HK-2 (cell line): ENCODE measurements around the gene TMEM167A.

Experiments used
- DNase-seq: peaks from one replicate; pipeline ENCODE4 v3.0.0-alpha.2; 2018; ENCODE audit not compliant: unreplicated experiment

The TMEM167A gene, protein sequence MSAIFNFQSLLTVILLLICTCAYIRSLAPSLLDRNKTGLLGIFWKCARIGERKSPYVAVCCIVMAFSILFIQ

DNA sequence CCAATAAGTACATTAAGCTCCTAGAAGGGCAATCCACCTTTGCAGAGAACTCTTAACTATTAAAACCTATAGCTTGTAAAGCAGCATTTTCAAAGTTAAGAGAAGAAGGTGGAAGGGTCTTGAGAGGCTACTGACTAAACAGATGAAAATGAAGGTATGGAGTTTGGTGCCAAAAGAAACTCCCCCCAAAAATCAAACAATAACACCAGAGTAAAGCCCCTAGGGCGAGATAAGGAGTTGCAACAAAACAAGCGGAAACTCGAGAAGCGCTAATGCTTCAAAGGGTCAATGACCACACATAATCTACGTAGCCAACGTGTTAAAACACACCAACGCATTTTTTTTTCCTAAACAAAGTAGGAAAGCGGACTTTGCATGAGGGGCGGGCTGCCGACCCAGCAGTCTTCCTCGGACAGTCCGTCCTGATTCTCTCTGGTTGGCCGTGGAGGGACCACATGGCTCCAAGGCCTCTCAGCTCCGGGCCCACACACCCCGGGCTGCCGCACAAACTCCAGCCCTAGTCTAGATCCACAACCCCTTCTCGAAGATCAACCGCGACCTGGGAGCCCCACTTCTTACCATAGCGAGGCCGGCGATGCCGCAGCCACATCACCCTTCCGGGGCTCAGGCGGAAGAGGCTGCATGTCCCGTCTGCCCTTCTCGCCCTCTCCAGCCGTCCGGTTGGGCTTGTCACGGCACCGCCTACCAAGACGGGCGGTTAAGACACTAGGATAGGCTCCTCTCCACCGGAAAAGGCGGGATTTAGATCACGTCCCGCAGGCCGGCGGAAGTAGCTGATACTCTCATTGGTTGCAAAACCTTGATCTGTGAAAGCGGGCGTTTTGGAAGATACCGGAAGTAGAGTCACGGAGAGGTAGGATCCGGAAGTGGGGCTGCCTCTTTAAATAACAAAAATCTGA, at the start of gene TMEM167A, which contains the start of gene XRCC4:
TMEM167A (minus strand) TSS at position 653 of the 920 bp plus-strand sequence; CDS start at position 582, 71 bp downstream.
XRCC4 (plus strand) TSS at position 806 of the 920 bp plus-strand sequence. CDS start 27,373 bp downstream, outside the sequence.
- DNase-seq, result peak; percentile 89

DNA sequence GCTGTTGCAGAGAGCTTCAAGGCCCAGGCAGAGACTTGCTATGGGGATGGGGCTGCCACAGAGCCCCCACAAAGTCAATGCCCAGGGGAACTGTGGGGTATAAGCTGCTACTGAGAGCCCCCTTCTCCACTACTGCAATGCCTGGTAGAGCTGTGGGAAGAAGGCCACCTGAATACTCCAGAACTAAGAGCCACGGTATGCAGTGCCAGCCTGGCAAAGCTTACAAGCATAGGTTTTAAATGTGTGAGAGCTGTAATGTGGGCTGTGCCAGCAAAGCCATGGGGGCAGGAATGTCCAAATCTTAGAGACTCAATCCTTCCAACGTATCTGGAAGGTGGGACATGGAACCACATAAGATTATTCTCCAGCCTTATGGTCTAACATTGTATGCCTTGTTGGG, 49.3 kb upstream of the TMEM167A start:
- DNase-seq, result no peak

DNA sequence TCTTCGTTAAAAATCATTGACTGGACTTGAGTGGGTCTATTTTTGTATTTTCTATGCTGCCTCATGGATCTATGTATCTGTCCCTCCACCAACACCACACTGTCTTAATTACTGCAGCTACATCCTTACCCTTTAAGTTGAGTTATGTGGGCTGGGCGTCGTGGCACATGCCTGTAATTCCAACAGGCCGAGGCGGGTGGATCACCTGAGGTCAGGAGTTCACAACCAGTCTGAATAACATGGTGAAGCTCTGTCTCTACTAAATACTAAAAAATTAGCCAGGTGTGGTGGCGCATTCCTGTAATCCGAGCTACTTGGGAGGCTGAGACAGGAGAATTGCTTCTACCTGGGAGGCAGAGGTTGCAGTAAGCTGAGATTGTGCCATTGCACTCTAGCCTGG, 48.4 kb upstream of the TMEM167A start:
- DNase-seq, result no peak

DNA sequence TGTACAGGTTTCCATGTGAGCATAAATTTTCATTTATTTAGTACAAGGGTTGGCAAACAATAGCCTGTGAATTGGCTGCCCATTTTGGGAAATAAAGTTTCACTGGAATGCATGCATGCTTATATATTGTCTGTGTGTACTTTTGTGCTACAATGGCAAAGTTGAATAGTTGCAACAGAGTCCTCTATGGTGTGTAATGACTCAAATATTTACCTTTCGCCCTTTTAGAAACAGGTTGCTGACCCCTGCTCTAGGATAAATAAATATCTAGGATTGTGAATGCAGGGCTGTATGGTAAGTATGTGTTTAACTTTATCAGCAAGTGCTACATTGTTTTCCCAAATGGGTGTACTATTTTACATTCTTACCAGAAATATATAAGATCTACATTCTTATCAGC, 47.4 kb upstream of the TMEM167A start:
- no peak for DNase-seq

DNA sequence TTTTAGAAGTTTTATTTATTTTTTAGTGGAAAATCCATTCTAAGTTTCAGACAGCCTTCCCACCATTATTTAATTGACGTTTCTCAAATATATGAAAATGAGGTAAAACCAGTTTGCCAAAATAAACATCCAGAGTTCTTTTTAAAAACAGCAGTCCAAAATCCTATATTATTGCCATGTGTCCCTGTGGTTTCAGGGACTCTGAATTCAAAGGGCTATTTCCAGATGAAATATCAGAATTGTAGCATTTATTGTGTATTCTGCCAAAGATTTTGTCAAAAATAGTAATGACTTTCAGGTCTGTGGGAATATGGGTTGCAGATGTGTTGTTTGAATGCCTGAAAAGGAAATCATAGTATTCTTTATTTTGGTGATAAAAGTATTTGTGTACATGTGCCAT, 41.8 kb upstream of the TMEM167A start:
- no peak for DNase-seq

DNA sequence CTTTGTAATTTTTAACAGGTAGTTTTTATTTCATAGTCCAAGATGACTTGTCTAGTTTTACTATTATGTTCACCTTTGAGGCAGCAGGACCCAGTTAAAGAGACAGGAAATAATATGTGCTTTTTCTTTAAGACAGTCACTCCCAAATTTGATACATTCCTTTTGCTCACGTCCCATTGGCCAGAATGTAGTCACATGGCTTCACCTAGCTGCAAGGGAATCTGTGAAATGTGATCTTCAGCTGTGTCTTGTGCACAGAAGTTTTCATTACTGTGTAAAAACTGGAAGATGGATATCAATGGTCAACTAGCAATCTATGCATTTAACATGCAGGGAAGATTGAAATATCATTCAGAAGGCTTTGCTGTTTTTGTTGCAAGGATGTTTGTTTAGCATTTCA, 41.3 kb upstream of the TMEM167A start:
- no peak for DNase-seq

DNA sequence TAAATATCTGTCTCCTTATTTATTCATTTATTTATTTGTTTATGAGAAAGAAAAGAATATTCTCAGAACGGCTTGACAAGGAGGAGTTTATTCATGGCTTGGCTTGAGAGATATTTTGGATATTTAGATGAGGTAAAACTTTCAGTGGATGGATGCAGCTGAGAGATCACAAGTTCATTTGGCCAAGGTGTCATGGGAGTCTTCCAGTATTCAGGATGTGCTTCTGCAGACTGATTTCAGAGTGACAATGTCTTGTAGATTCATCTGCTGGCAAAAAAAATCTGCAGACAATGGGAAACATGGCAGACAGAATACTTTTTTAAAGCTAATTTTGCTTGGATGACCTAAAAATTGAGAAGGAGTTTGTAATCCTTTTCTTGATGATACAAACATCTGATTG, 38.6 kb upstream of the TMEM167A start:
- DNase-seq, result no peak

DNA sequence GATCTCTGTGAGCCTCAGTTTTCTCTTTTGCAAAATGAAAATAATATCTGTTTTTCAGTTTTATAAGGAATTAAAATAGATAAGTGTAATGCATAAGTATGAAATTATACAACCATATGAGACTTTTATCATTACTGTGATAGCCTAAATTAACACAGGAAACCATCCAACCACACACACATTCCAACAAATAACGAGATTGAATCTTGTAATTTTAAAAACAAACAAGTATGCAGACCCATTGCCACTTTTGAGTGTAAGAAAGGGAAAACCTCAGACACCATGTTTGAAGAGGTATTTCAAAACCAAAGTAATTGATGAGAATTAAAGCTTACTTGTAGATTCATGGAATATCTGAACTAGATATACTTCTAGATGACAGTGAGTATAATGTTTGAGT, 32.2 kb upstream of the TMEM167A start:
- no peak for DNase-seq

DNA sequence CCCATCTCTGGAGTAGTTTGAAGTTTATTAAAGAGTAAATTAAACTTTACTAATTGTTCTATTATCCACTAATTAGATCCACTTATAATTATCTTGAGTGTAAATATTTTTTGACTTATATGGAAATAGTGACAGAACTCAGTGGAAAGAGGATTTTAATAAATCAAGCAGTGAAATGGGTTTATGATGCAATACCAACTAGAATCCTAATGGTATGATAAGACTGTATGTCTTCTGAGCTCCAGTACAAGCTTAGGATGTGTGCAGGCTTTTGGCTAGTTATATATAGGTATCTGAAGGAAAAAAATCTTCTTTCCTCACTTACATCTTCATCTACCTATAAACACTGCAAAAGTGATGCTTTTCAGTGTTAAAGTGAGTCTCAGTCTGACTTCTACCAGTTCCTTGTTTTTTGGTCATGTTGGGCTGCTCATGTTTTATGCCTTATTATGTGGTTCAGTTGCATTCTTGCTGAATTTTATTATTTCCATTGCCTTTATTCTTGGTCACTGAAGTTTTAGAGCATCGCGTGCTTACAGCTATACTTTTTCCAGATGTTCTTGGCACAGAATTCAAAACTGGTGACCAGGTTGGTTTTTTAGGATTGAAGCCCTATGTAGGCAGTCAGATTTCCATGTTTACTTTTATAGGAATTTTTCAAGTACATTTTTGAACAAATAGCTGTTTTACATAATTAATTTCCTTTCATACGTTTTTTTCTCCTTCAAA, 30.7 kb upstream of the TMEM167A start:
- DNase-seq, result no peak

DNA sequence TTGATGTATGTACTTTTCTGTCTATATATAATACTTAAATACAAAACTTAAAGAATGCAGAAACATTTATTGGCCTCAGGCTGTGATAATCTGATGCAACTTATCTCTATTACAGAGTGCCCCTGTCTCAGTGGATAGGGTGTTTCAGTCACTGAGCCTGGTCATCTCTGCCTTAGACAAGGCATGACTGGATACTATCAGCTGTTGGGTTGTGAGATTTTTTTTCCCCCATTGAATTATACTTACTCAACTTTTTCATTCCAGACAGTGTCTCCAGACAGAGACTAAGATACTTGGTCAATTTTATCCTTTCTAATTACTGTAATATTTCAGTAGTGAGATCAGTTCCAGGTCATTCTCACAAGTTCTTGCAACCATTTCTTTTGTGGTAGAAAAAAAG, 26.8 kb upstream of the TMEM167A start:
- DNase-seq, result no peak

DNA sequence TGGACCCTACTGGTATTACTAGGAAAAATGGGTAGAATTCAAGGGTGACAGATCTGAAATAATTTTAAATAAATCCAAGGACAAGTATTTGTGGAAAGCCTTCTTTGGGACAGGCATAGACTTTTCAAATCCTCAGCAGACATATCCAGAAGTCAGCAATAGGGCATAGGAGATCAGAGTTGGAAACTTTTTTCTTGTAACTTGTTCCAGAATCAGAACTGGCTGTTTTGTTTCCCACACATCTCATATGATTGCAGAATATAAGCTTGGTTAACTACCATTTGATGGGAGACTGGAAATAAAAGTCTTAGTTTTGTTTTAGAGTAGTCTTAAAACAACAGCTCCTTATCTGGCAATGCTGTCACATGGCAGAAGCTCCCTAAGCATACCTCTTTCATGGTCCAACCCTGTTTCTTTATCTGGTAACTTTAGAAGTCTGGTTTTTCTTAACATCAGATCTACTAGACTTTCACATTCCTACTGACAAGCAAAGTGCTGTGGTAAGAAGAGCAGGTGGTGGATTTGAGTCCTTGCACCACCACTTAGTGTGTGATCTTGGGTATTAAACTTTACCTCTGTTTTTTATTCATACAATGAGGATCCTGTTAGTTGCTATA, 25.3 kb upstream of the TMEM167A start:
- no peak for DNase-seq

DNA sequence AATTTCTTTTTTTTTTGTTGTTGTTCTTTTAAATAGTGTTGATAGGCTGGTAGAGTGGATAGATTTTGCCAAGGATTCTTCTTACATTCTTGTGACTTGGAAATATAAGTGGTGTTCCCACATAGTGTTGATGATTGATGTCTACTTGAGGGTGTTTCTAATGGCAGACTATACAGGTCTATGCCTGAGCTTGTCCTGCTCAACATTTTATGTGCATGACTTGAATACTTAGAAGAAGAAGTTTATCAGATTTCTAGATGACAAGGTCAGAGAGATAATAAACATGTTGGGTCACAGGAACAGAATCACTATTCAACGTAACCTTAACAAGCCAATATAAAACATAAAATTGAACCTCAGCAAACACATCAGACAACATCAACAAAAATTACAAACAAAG, 24.3 kb upstream of the TMEM167A start:
- no peak for DNase-seq

DNA sequence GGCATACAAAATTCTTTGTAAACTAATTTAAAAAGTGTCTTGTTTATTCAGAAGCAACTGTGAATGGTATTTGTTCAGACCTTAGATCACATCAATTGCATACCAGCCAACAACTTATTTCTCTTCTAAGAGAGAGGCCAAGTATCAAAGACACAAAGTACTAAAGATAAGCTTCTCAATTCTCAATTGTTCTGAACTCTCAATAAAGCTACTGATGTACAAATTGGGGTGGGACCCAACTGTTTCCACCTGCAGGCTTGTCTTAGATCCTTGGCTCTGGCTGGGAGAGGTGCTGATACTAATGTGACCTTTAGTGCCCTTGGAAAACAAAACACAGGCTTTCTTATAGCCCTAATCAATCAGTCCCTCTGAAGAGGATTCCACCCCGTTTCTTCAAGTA, 22.3 kb upstream of the TMEM167A start:
- no peak for DNase-seq

DNA sequence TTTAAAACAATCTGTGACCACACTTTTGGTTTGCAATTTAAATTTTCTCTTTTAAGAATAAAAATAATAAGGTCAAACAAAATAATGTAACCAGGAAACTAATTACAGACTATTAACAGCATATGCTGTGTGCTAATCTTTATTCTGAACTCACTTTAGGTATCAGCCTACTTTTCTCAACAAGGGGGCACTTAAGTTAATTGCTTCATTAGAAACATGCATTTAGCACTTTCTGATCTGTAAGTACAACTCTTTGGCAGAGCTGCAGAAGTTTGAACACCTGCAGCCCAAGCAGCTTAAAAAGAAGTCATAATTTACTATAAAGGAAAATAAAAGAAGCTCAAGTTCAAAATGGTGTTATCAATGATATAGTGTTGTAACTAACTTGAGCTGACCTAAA, 21.8 kb upstream of the TMEM167A start:
- no peak for DNase-seq

DNA sequence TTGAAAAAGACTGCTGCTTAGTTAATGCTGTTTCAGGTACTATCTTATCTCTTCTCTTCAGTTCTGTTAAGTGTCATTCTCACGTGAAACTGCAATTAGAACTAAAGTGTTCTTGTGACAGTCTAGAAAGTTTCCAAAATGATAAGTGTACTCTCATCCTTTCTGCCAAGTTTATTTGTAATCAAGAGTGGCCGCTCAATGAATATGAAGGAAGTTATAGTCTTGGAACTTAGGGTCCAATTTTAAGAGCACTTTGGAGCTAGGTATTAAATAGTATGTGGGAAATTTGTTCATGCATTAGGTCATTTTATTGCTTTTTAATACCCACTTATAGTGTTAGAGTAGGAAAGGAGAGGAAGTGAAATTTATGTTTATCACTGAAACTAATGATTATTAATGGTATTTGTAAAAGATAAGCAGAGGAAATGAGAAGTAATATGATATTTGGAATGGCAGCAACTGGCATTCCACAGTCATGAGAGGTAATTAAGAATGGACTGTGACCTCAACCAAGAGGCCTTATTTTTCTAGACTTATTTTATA, 20.6 kb upstream of the TMEM167A start:
- DNase-seq, result no peak

DNA sequence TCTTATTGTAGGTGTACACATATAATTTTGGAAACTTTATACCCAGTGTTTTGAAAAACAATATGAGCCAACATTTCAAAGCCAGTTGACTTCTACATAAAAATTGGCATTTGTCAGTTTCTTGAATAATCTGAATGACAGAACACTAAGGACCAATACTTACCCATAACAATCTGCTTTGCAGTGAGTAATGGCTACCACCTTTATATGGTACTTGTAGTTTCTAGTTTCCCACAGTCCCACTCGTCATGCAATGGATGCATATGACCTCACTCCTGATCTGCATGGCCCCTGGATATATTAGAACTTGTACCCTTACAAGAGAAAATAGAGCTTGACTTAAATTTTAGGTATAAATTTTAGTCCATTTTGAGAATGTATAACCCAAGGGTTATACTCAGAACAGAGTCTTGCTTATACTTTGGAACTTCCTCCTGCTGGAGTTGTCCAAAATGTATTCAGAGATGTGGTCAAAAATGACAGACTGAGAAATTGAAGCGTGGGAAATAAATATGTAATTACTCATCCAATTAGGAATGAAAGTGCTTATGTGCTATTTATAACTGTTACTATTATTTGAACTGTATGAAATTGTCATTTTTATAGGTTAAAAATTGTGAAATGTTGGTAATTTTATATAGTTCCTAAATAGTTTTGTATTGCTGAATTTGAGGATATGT, 19.6 kb upstream of the TMEM167A start:
- DNase-seq, result no peak

DNA sequence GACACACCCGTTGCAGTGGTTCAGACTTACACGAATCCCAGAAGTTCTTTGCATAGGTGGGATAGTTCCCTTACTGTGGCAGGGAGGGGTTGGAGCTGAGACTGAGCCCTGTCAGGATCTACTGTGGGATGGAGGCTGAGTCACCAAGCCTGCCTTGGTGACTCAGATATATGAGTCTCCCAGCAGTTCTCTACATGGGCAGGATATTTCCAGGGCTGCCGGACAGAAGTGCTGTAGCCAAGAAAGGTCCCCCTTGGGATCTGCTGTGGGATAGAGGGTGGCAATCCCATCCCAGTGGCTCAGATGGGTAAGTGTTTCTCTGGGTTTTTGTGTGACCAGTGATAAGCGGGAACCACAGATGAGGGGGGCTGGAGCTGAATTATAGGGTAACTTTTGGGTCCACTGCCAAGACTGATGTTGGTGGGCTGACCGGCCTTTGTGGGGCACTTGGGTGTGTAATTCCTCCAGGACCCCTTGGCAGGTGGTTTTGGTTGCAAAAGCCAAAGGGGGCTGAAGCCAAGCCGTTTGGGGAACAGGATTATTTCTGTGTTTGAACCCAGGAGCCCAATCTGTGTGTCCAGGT, 18.9 kb upstream of the TMEM167A start:
- peak; percentile 47 for DNase-seq

DNA sequence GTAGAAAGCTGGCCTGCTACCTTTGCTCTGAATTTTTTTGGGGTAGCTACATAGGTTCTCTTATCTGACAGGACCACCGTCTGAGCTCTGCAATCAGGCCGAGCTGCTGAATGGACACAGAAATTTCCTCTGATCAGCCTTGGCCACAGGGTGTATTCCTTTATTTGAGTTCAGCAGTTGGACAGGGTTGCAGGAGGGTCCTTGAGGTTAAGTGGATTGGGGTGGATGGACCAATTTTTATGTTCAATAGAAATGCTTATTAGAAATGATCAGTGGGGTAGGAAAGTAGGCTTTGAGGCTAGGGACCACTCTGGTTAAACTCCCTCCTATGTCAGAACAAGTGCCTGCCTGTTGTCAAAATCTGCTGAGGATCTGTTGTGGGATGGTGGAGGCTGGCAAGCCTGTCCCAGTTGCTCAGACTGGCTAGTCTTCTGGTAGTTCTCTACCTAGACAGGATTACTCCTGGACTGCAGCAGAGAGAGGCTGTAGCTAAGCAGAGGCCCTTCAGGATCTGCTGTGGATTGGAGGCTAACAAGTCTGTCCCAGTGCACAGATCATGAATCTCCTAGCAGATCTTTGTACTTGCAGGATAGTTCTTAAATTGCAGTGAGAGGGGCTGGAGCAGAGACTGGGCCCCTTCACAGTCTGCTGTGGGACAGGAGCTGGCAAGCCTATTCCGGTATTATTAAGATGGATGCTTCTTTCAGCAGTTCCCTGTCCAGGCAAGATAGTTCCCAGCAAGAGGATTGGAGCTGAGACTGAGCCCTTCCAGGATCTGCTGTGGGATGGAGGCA, 18.2 kb upstream of the TMEM167A start:
- no peak for DNase-seq

DNA sequence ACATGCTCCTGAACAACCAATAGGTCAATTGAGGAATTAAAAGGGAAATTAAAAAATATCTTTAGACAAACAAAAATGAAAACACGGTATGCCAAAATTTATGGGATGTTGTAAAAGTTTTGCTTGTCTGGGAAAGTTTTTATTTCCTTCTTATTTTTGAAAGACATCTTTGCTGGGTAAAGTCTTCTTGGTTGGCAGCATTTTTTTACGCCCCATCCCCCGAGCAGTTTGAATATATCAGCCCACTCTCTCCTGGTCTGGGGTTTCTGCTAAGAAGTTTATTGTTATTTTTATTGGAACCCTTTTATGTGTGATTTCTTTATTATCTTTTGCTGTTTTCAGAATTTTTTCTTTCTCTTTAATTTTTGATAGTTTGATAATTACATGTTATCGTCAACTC, 16.5 kb upstream of the TMEM167A start:
- no peak for DNase-seq

DNA sequence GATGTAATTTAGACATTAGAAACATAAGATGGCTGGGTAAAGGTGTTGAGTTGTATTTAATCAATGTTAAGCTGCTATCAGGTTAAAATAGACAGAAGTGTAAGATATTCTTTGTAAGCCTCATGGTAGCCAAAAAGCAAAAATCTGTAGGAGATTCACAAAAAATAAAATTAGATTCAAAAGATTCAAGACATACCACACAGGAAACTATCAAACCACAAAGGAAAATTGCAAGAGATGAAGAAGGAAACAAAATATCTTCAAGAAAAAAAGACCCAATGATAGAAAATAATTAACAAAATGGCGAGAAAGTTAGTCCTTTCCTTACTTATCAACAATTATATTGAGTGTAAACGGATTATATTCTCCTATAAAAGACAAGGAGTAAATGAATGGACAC, 15.4 kb upstream of the TMEM167A start:
- no peak for DNase-seq
